WERI-Rb-1 (cell line): ENCODE data around the gene GREM2.

ENCODE experiments used
- DNase-seq: peaks from one replicate; pipeline ENCODE4 v3.0.0-alpha.2; 2020
- H3K27ac ChIP-seq: fragments of 250-450 bp; sonication (Bioruptor Pico); 2 replicates; pipeline ENCODE4 v1.5.1; 2020; ENCODE audit warnings: mild to moderate bottlenecking, moderate library complexity
- H3K27me3 ChIP-seq: fragments of 250-450 bp; sonication (Bioruptor Pico); 2 replicates; pipeline ENCODE4 v1.5.1; 2021; ENCODE audit warnings: mild to moderate bottlenecking, low read depth, moderate library complexity; ENCODE audit not compliant: insufficient read depth, severe bottlenecking
- H3K36me3 ChIP-seq: fragments of 250-450 bp; sonication (Bioruptor Pico); 2 replicates; pipeline ENCODE4 v1.5.1; 2020; ENCODE audit warnings: mild to moderate bottlenecking, moderate library complexity
- H3K4me3 ChIP-seq: 2 replicates; pipeline ENCODE4 v1.5.1; 2011; ENCODE audit warnings: low read depth, mild to moderate bottlenecking, control low read depth, low read length
- H3K9me3 ChIP-seq: fragments of 250-450 bp; sonication (Bioruptor Pico); 2 replicates; pipeline ENCODE4 v1.5.1; 2021; ENCODE audit warnings: mild to moderate bottlenecking, moderate library complexity; ENCODE audit not compliant: severe bottlenecking
- TF ChIP-seq, protein P1 (sequence below): IDR thresholded peaks from 2 replicates; pipeline ENCODE4 v1.5.1; 2011; ENCODE audit warnings: low read depth, mild to moderate bottlenecking, control low read depth, inconsistent platforms, low read length

Gene GREM2

DNA sequence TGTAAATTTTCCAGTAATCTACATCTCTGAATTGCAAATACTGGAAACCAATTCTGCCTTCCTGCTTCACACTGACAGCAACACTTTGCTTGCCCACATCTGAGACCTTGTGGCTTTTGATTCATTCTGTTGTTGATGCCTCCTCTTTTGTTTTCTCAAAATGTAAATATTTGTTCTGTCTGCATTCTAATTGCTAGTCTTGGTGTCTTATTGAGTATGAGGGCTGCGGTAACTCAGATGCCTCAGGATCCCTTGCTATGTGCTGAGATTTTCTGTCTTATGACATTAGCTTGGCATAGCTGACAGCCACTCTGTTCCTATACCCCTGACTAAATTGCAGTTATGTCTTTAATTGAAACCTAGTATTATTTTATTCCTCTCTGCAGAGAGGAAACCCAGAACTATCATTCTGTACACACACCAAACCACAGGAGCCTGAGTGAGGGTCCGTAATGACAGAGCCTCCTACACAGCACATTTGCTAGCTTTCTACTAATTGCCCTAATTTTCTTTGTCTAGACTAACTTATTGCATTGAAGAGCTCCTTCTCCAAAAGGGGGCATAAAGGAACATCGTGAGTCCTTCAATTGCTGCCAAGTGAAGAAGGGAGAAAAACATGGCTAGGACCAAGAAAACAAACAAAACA, 72.1 kb downstream of the GREM2 start:
- Histone ChIP-seq H3K36me3 (no peaks in the 10 kb centered on the region), H3K27me3 (no peaks in the 10 kb centered on the region), H3K27ac (no peak overlapping the region), H3K4me3 (no peak overlapping the region), H3K9me3 (no peaks in the 10 kb centered on the region)
- TF ChIP-seq, protein P1, sequence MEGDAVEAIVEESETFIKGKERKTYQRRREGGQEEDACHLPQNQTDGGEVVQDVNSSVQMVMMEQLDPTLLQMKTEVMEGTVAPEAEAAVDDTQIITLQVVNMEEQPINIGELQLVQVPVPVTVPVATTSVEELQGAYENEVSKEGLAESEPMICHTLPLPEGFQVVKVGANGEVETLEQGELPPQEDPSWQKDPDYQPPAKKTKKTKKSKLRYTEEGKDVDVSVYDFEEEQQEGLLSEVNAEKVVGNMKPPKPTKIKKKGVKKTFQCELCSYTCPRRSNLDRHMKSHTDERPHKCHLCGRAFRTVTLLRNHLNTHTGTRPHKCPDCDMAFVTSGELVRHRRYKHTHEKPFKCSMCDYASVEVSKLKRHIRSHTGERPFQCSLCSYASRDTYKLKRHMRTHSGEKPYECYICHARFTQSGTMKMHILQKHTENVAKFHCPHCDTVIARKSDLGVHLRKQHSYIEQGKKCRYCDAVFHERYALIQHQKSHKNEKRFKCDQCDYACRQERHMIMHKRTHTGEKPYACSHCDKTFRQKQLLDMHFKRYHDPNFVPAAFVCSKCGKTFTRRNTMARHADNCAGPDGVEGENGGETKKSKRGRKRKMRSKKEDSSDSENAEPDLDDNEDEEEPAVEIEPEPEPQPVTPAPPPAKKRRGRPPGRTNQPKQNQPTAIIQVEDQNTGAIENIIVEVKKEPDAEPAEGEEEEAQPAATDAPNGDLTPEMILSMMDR: no peak
- no peak for DNase-seq

DNA sequence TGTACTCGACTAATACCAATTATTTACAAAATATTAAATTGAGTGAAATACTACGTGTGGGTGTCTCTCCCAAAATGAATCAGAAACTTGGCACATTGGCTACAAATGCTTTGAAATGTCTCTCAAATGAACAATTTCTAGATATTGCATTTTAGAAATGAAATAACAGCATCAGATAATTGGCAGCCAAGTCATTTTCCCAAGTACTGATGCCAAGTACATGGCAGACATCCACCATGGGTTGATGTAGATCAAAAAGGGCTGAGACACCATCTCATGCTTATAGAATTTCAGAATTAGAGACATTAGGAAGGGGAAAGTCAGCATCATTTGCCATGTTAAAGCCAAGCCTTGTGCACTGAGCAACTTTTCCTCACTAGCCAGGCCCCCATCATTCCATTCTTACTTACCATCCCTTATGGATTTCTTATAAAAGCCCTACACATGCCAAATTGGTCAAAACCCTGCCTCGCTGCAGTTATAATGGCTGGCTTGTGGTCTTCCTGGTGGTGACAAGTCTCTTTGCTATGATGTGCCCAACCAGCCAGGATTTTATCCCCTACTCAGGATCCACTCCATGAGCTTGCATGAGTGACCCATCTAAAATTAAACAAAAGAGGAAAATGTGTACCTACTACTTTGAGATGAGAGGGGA, 73.1 kb downstream of the GREM2 start:
- H3K27me3 ChIP-seq: no peaks in the 10 kb centered on the region
- H3K36me3 ChIP-seq: no peaks in the 10 kb centered on the region
- no peak overlapping the region for H3K4me3 ChIP-seq
- no peak for DNase-seq
- TF ChIP-seq, protein P1: no peak
- no peak overlapping the region for H3K27ac ChIP-seq
- H3K9me3 ChIP-seq: no peaks in the 10 kb centered on the region

DNA sequence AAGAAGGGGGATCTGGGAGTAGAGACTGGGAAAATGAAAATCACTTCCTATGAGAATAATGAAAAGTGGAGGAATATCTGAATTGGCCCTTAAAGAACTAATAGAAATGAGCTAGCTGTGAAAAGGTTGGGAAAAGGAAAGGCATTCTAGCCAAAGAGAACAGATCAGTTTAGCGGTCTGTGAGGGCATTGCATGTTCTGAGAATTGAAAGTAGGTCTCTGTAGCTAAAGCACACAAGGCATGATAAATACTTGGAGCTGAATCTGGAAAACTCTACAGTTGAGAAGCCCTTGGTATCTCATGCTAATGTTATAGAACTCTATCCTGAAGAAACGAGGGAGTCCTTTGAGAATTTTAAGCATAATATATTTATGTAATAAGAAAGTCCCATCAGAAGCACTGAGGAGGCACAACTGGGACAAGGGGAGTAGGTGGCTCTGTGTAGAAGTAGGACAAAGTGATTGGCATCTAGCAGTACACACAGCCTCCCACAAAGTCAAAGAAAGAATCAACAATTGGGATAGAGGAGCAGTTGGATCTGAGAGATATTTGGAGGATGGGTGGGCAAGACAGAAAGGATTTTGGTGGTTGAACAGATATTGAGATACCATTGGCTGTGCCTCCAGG, 78.7 kb downstream of the GREM2 start:
- DNase-seq: no peak
- Histone ChIP-seq H3K36me3 (no peaks in the 10 kb centered on the region), H3K4me3 (no peak overlapping the region), H3K27me3 (no peaks in the 10 kb centered on the region), H3K9me3 (no peaks in the 10 kb centered on the region), H3K27ac (no peak overlapping the region)
- TF ChIP-seq, protein P1: no peak

DNA sequence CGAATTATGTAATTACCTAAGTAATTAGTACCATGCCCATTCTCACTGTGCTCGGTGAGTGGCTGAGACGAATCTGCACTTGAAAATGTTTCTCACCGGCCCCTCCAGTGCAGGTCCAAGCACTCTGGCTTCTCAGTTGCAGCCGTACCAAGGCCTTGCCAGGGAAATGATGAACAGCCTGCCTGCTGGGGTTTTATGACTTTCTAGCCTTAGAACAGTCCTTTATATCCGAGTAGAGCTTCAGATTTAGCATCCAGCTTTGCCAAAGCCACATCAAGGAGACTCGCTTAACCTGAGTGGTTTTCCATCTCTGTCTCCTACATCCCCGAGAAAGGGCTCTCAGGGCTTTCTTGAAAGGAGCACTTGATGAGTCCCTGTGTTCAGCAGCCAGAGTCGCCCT, 83.4 kb downstream of the GREM2 start:
- TF ChIP-seq, protein P1: no peak
- H3K27ac ChIP-seq: no peak overlapping the region
- H3K36me3 ChIP-seq: no peaks in the 10 kb centered on the region
- no peak overlapping the region for H3K4me3 ChIP-seq
- no peak for DNase-seq
- H3K9me3 ChIP-seq: no peaks in the 10 kb centered on the region
- H3K27me3 ChIP-seq: no peaks in the 10 kb centered on the region

DNA sequence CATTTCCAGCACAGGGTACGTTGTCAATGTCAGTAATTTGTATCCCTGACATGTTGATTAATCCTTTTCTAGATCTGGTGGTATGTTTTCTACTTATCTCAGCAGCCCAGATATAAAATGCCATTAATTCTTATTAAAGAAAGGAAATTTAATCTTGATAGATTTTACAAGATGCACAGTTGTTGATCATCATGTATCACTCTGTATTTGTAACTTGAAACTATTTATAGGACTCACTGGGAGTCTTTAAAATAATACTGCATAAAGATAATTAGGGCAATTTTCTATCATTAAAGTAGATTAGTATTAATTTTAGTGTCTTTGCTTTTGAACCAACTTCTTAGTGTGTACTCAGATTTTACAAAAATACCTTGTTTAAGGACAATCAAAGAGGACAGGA, 84.9 kb downstream of the GREM2 start:
- H3K9me3 ChIP-seq: no peaks in the 10 kb centered on the region
- TF ChIP-seq, protein P1: no peak
- no peaks in the 10 kb centered on the region for H3K36me3 ChIP-seq
- no peak overlapping the region for H3K4me3 ChIP-seq
- no peak for DNase-seq
- peak overlapping the region; percentile 34 for H3K27ac ChIP-seq
- H3K27me3 ChIP-seq: no peaks in the 10 kb centered on the region
